ENCODE data around the gene CANX. TPM values are rescaled to one million over a fixed set of nuclear protein-coding genes. Genes with fewer than 3 reads are reported as not detected.

The CANX gene
- total RNA-seq, 2 experiments from 2014 or later: 164 to 451 TPM

- TF ChIP-seq EZH2phosphoT487 (IDR thresholded peaks at IDR 0.05; ENCODE audit: borderline replicate concordance, low read depth, low read length): no peak
- no peaks in the 10 kb centered on the region for H3K9me3 ChIP-seq (ENCODE audit: low read length)
- intact Hi-C loops (cut with micrococcal nuclease; ENCODE audit: unreplicated experiment): no loop called here
- no peak for DNase-seq (ENCODE audit: low spot score)
- CTCF ChIA-PET (ENCODE audit: unreplicated experiment): no interaction called here
- no TSS peak for BruUV-seq (replicated peaks)
- no peak overlapping the region for H3K27ac ChIP-seq (ENCODE audit: low read depth, low read length, poor library complexity, severe bottlenecking)
- H3K36me3 ChIP-seq (ENCODE audit: insufficient read depth, low read length): peaks cover 95% of the 10 kb centered on the region
- no peak overlapping the region for H3K4me2 ChIP-seq (ENCODE audit: low read length)
- no peaks in the 10 kb centered on the region; the same call in 1 of the 2 replicates for H3K79me2 ChIP-seq (ENCODE audit: insufficient read depth, low read depth, low read length)
- no peak overlapping the region for H2AFZ ChIP-seq (ENCODE audit: low read length)
- no peaks in the 10 kb centered on the region for H3K9me2 ChIP-seq (ENCODE audit: insufficient read depth, low read length)
- no peak overlapping the region for H3K4me3 ChIP-seq (ENCODE audit: low read depth, low read length, poor library complexity, severe bottlenecking)
- POLR2A ChIA-PET: no interaction called here
- no peaks in the 10 kb centered on the region for H4K20me1 ChIP-seq (ENCODE audit: insufficient read depth, low read length)
- H3K4me1 ChIP-seq (ENCODE audit: insufficient read depth, low read length, poor library complexity, severe bottlenecking): no peaks in the 10 kb centered on the region
Measured at GRCh38 chr5:179724163-179724562, 25.4 kb downstream of the CANX start.

GRCh38 chr5:179727106-179727505 lies 28.3 kb downstream of the CANX start:
- POLR2A ChIA-PET: interaction anchor here (1.0 kb wide), 1 partner anchor 30 kb away, joined by 3 read pairs; no protein-coding TSS in a partner anchor
- Histone ChIP-seq H3K27ac (ENCODE audit: low read depth, low read length, poor library complexity, severe bottlenecking) (no peak overlapping the region), H3K4me2 (ENCODE audit: low read length) (no peak overlapping the region), H3K4me3 (ENCODE audit: low read depth, low read length, poor library complexity, severe bottlenecking) (no peak overlapping the region), H3K9me2 (ENCODE audit: insufficient read depth, low read length) (no peaks in the 10 kb centered on the region), H2AFZ (ENCODE audit: low read length) (no peak overlapping the region), H3K4me1 (ENCODE audit: insufficient read depth, low read length, poor library complexity, severe bottlenecking) (peaks cover 9% of the 10 kb centered on the region), H4K20me1 (ENCODE audit: insufficient read depth, low read length) (no peaks in the 10 kb centered on the region), H3K79me2 (ENCODE audit: insufficient read depth, low read depth, low read length) (no peaks in the 10 kb centered on the region), H3K9me3 (ENCODE audit: low read length) (no peaks in the 10 kb centered on the region), H3K36me3 (ENCODE audit: insufficient read depth, low read length) (peaks cover 95% of the 10 kb centered on the region)
- no peak for TF ChIP-seq EZH2phosphoT487 (IDR thresholded peaks at IDR 0.05; ENCODE audit: borderline replicate concordance, low read depth, low read length)
- no peak for TF ChIP-seq CTCF (conservative IDR thresholded peaks at IDR 0.05; ENCODE audit: low read length)
- CTCF ChIA-PET (ENCODE audit: unreplicated experiment): no interaction called here
- no peak for DNase-seq (ENCODE audit: low spot score)
- BruUV-seq (replicated peaks): no TSS peak
- intact Hi-C loops (cut with micrococcal nuclease; ENCODE audit: unreplicated experiment): no loop called here

GRCh38 chr5:179729303-179729702 lies 30.5 kb downstream of the CANX start:
- H2AFZ ChIP-seq (ENCODE audit: low read length): no peak overlapping the region
- H3K4me3 ChIP-seq (ENCODE audit: low read depth, low read length, poor library complexity, severe bottlenecking): no peak overlapping the region
- no peak overlapping the region for H3K4me2 ChIP-seq (ENCODE audit: low read length)
- POLR2A ChIA-PET: no interaction called here
- H3K79me2 ChIP-seq (ENCODE audit: insufficient read depth, low read depth, low read length): peaks cover 10% of the 10 kb centered on the region
- H3K27ac ChIP-seq (ENCODE audit: low read depth, low read length, poor library complexity, severe bottlenecking): no peak overlapping the region
- no TSS peak for BruUV-seq (replicated peaks)
- TF ChIP-seq CTCF (conservative IDR thresholded peaks at IDR 0.05; ENCODE audit: low read length): no peak
- no peak for TF ChIP-seq EZH2phosphoT487 (IDR thresholded peaks at IDR 0.05; ENCODE audit: borderline replicate concordance, low read depth, low read length)
- peaks cover 12% of the 10 kb centered on the region for H3K4me1 ChIP-seq (ENCODE audit: insufficient read depth, low read length, poor library complexity, severe bottlenecking)
- H3K9me3 ChIP-seq (ENCODE audit: low read length): no peaks in the 10 kb centered on the region
- CTCF ChIA-PET (ENCODE audit: unreplicated experiment): no interaction called here
- H3K9me2 ChIP-seq (ENCODE audit: insufficient read depth, low read length): no peaks in the 10 kb centered on the region
- intact Hi-C loops (cut with micrococcal nuclease; ENCODE audit: unreplicated experiment): no loop called here
- H4K20me1 ChIP-seq (ENCODE audit: insufficient read depth, low read length): no peaks in the 10 kb centered on the region
- H3K36me3 ChIP-seq (ENCODE audit: insufficient read depth, low read length): peaks cover 73% of the 10 kb centered on the region
- DNase-seq (ENCODE audit: low spot score): no peak
